HG03575 (cell line): ENCODE results near the gene BCL11A.

Source experiments
- ATAC-seq: cut with Tn5 transposase; IDR thresholded peaks from one replicate; pipeline ENCODE4 v1.9.1; 2021; ENCODE audit not compliant: unreplicated experiment, insufficient number of reproducible peaks, low FRiP score; ENCODE audit errors: extremely low read depth

The BCL11A gene

DNA sequence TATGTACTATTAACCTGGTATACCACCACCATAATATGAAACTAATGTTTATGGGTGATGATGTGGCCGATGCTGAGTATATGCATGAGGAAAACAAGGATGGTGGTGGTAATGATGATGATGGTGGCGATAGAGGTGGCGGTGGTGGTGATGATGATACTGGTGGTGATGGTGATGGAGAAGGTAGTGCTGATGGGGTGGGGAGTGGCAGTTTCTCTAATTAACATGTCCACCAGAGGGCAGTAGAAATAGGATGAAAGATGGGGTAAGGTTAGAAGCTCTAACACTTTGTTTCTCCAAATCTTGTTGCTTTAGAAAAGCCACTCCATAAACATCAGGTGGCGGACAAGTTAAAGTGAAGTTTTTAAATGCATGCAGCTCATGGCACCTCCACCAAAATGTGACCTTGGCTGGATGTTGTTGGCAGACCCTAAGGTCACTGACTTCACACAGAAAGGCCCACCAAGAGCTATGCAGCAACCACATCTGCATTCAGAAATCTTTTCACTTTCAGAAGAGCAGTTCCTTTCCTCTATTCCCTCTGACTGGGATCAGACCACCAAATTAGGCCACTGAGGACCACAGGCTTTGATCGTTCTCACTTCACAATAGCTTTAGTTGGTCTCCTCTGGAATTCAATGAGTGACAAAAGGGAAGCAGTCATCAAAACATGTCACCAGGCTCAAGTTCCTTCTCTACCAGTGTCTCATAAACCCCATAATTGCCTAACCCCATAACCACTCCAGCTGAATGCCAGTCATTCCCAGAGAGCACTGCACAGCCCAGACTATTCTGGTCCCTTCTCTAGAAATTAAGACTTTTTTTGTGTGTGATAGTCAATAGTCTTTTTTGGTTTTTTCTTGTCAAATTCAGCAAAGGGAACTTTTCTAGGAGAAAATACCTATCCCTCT is 7.5 kb upstream of the BCL11A start:
- ATAC-seq = no peak

- ATAC-seq = no peak
Observed at GRCh38 chr2:60559880-60560279, 6.4 kb upstream of the BCL11A start.

DNA sequence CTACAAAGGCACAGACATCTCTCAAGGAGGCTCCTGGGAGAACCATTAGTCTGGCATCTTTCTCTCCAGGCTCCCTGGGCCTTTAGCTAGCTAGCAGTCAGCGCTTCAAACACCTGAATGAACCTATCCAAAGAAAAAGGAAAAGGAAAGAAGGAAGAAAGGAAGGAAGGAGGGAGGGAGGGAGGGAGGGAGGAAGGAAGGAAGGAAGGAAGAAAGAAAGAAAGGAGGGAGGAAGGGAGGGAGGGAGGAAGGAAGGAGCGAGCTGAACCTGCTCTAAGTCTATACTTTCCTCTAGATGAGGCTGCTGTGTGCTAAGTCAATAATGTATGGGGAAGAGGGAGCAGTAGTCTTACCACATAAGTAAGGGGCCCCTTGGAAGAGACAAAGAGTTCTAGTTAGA is 5.1 kb upstream of the BCL11A start:
- ATAC-seq = no peak

- ATAC-seq = no peak
Observed at GRCh38 chr2:60557486-60557864, 4.0 kb upstream of the BCL11A start.

GRCh38 chr2:60556576-60557485 is 3.4 kb upstream of the BCL11A start:
- ATAC-seq = no peak

- ATAC-seq = no peak
Observed at GRCh38 chr2:60556175-60556574, 2.7 kb upstream of the BCL11A start.

DNA sequence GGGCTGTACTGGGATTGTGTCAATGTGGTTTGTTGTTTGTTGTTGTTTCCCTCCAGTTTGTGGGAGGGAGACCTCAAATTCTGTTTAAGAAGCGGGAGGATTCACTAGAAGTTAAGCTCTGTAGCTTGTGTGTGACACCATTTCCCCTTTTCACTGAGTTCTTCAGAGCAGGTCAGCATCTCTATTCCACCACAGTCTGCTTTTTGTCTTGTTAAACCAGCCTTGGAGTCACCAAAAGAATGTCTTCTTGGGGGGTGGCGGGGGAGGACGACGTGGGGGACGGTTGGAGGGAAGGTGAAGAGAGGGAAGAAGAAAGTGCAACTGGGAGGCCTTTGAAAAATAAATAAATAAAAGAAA is 2.3 kb upstream of the BCL11A start:
- ATAC-seq = peak; percentile 1

DNA sequence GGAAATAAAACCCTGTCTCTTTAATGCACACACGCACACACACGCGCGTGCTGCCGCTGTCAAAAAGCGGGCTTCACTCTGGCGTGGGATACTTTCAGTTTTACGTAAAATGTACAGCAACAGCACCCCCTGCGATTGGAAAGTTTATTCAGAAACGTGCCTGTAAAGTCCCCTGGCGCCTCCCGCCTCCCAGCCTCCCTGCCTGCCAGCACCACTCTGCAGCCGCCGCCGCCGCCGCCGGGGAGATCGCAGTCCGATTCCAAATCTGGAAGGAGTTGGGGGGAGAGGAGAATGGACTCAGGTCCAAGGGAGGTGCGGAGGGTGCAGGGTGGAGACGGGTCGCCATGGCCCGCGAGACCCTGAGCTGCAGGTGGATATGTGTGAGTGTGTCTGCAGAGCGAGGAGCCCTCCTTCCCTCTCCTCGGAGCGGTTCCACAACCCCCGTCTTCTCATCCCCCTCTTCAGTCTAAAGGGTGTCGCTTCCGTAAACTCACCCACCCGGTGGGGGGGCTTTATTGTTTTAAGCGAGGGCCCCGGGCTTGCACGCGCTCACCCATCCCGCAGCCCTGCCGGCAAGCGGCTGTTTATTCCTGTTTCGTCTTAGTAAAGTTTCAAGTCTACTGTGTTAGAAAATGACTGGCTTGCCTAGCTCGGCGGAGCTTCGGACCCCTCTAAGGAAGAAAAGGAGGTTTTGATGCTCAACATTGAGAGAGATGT is 1.8 kb upstream of the BCL11A start:
- peak; percentile 30 for ATAC-seq

- ATAC-seq = no peak
Observed at GRCh38 chr2:60554646-60555065, 1.2 kb upstream of the BCL11A start.

DNA sequence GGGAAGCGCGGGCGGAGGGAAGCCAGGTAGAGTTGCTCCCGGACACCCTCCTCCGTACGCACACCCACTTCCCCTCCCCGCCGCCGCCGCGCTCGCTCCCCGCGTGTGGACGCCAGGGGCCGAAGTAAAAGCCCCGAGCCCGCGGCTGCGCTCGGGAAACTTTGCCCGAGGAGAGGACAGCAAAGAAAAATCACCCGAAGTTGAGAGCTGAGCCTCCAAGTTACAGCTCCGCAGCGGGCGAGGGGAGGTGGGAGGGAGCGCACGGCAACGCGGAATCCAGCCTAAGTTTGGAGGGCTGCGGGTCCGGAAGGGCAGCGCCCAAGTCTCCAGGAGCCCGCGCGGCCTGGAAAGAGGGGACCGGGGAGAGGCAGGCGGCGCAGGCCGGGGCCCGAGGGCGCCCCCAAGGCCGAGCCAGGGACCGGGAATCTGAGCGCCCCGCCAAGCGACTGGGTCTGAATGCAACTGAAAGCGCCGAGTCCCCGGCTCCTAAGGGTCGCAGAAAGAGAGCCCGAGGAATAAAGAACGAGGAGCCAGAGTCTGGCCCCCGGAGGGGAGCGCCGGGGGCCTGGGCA is 706 bp upstream of the BCL11A start:
- ATAC-seq = no peak

DNA sequence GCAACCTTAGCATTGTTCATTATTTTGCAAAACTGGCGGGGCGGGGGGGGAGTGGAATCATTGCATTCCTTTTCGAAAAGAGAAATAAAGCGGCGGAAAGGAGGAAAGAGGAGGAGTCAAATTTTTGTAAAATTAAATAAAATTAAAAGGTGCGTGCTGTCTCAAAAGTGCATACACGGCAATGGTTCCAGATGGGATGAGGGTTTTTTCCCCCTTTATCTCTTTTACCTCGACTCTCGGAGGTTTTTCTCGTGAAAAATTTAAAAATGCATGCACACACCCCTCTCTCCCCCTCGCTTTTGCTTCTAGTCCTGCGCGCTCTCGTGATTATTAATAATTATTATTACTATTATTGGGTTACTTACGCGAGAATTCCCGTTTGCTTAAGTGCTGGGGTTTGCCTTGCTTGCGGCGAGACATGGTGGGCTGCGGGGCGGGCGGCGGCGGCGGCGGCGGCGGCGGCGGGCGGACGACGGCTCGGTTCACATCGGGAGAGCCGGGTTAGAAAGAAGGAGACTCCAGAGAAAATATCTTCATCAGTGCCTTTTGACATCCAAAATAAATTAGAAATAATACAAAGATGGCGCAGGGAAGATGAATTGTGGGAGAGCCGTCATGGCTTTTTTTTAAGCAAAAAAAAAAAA is 481 bp downstream of the BCL11A start:
- no peak for ATAC-seq

DNA sequence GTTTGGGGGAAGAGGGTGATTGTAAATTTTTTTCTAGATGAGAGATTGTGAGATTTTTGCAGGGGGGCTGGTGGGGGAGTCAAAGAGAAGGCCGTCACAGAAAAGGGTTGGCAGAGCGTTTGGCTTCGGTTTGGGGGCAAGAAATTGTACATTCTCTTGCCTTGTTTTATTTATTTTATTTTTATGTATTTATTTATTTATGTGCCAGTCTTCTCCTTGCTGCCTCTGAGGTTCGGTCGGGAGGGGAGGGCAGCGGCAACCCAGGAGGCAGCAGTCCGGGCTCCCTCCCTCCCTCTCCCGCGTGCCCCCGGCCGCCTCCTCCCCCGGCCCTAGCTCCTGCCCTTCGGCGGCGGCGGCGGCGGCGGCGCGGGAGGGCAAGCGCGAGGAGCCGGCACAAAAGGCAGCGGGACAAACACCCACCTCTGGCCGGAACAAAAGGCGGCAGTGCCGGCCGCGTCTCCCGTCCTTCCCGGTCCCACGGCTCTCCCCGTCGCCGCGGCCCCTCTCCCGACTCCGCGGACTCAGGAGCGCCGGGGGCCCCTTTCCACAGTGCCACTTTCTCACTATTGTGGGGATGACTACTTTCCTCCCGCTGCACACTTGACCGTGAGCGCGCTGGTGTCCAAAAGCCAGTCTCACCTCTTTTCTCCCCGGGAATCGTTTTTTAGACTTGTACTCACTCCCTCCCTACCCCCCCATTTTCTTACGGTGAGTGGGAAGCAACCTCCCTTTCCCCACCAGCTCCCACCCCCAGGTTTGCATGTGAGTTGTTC is 1.2 kb downstream of the BCL11A start:
- no peak for ATAC-seq

DNA sequence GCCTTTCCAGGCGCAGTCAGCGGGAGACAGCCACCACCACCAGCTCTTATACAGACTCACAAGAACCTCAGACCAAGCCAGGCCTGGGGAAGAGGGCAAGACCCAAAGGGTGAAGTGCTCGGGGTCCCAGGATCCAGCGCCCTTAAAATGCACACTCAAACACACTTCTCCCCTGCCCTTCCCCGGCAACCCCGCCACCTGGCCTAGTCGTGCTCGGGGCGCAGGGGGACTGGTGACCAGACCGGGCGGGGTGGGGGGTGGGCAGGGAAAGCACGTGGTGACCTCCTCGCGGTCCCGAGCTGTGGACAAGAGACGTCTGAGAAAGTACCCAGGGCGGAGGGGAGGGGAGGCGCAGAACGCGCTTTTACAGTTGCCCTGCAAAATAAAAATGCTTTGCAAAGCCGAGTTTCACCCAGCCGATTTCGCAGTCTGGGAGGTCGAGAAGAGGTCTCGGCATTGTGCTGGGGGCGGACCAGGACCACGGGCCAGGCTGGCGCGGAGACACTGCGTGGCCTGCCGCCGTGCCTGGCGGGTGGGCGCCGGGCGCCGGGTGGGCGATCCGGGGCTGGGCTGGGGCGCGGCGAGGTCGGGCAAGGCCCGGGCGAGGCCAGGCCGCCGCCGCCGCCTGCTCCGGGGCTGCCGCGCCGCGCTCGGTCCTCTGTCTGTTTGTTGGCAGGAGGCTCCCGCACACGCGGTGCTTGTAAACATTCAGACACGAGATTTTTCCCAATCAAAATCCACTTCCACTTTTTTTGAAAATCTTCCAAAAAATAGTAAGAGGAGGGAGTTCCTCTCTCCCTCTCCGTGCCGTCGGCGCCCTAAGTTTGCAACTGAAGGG is 2.0 kb downstream of the BCL11A start:
- no peak for ATAC-seq

DNA sequence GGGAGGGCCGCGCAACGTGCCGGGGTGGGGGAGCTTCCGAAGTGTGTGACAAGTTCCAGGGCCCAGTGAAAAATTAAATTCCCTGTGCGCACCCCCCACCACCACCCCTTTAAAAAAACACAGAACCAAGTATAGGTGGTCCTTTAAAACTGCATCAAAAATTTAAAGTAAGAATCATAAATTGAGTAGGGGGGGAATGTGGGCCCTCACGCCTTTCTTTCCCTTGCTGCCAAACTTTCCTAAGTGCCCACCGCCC is 2.5 kb downstream of the BCL11A start:
- no peak for ATAC-seq

DNA sequence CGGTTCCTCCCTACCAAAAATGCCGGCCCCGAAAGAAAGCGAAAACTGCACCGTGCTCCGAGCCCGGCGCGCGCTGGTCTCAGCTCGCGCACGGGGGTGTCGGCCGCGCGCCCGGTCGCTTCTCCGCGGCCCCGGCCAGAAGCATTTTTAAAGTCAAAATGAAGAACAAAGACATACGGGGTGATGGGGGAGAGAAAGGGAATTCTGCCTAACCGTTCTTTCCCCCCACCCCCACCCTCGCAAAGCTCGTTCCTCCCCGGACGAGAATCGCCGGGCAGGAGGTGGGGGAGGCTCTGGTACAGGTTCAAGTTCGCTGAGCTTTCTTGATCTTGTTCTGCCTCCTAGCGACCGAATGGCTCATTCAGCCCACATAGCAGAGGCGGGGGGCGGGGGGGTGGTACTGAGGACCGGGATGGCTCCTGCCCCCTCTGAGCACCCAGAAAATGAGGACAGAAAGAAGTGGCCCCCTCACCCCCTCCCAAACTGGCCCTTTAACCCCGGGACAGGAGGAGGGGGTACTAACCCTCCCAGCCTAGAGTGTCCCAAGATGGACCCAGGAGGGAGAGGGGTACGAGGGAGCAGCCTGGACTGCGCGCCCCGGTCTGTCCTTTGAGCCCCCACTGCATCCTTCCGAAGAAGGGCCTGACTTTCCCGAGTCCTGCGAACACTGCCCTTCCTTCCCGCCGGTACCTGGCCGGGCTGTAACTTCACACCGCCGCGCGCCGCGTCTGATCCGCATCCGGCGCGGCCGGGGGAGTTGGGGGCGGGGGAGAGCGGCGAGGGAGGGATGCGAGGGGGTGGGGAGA is 3.1 kb downstream of the BCL11A start:
- ATAC-seq = peak; percentile 36

GRCh38 chr2:60549928-60550177 is 3.6 kb downstream of the BCL11A start:
- ATAC-seq = no peak
